HG02588 (cell line): ENCODE data around the gene PDE1A.

Experiments
- ATAC-seq: cut with Tn5 transposase; IDR thresholded peaks from one replicate; pipeline ENCODE4 v1.9.1; 2021; ENCODE audit warnings: mild to moderate bottlenecking, moderate library complexity; ENCODE audit not compliant: unreplicated experiment

PDE1A gene

DNA sequence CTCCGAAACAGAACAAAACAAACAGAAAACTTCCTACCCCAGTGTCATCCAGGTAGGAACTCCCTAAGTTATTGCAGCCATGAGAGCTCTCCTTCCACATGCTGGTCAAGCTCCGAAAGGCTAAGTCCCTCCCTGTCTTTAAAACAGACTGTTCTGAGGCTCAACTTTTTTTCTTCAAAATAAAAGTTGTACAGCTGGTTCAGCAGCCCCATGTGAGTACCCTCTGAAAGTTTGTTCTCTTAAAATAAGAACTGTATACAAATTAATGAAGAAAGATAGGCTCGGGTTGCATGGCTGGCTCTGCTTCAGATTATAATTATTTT, at the start of gene PDE1A:
Gene PDE1A, minus strand, starts transcription at position 119 of the 323 bp plus-strand sequence.
- no peak for ATAC-seq

DNA sequence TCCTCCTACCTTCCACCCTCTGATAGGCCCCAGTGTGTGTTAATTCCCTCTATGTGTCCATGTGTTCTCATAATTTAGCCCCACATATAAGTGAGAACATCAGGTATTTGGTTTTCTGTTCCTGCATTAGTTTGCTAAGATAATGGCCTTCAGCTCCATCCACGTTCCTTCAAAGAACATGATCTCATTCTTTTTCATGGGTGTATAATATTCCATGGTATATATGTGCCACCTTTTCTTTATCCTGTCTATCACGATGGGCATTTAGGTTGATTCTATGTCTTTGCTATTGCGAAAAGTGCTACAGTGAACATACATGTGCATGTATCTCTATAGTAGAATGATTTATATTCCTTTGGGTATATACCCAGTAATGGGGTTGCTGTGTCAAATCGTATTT, 46.8 kb upstream of the PDE1A start:
- no peak for ATAC-seq

DNA sequence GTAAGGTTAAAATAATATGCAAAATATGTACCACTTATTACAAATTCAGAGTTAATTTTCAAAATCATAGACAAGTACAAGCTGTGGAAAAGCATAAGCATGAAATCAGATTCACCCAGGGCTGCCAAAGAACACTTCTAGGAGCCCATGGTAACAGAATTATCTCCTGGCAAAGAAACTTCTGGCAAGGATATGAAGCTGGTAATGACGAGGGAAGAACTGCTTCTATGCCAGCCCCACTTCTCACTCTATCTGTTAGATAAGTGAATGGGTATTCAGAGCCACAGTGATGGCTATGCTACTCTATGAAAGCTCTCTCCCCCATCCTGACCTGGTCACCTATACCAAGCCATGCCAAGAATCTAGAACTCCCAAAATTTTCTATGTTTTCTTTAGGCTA, 36.9 kb upstream of the PDE1A start:
- no peak for ATAC-seq

DNA sequence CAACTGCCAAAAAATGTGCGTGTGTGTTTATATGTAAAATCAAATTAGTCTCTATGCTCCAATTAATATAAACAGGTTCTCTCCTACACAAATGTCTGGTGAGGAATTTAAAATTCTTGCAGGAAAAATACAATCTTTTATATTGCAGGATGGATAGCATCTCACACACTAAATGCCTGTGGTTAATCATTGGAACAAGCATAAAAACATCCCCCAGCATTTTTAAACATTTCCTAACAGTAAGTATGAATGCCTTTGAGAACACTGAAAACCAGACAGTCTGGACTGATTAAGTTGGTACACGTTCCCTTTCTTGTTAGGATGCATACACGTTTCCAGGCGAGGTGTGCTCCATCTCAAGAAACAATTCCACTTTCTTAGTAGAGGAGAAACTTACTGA, 29.9 kb upstream of the PDE1A start:
- no peak for ATAC-seq

DNA sequence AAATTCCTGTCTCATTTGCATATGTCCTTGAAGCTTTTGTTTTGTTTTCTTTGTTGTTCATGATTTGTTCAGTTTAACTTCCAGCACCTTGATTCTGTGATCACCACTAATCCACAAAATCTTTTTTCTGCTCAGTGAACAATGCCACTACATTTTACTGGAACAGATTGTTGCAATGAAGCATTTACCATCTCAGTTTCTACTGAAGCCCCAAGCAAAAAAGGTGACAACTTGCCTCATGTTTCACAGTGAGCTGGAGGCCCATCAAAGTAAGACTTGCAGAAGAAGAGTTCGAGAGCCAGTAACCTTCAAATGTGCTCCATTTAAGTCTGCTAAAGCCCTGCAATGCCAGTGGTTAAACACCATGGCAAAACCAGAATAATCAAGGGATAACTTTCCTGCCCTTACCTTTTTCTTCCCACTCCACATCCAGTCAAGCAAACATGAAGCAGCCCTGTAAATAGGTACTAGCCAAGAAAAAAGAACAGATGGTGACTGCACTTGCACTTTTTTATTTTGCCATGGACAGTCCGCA, 25.7 kb upstream of the PDE1A start:
- ATAC-seq = no peak

DNA sequence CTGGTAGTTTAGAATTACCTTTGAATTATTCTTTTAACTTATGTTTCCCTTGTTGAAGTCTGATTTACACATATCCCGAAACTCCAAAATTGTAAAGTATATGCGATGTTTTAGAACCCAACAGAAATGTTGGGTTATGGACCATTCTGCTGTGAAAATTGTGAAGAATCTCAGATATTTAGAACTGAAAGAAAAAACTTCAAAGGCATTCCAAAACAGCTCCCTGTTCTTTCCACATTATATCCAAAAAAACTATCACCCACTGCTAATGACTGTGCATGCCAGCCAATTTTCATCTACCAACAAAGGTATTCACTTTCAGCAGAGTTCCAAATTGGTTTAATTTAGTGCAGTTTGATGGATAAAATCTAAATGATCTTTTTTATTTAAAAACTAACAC, 21.5 kb upstream of the PDE1A start:
- no peak for ATAC-seq

DNA sequence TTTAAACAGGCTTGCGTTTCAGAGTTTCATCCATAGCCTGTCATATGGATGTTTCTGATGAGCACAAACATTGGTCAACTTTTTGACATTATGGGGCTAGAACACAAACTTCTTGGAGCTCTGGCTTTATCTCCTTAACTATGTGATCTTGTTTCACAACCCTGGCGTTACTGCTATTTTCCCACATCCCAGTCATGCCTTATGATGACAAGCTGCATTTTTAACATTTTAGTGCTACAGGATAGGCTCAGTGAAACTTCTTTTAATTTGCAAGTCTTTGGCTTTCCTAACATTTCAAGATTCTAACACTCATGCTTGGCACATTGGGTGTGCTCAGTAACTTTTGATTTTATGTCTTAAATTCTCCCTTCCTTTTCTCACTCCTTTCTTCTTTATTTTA, 21.0 kb upstream of the PDE1A start:
- no peak for ATAC-seq

DNA sequence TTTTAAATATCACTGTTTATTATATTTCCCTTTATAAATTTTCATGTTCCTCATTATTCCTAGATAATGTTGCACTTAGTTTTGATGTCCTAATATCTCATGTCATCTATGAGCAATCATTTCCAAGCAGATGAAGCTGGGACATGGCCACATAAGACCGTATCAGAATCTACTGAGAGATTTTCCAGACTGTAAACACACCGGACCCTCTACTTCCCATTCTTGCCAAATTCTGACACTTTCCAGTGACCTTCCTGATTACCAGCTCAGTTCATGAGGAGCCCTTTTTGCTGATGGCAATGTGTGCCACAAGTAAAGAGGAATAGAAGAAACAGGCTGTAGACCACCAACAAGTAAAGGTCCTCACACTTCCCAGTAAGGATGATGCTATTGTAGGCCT, 20.3 kb upstream of the PDE1A start:
- ATAC-seq = no peak

DNA sequence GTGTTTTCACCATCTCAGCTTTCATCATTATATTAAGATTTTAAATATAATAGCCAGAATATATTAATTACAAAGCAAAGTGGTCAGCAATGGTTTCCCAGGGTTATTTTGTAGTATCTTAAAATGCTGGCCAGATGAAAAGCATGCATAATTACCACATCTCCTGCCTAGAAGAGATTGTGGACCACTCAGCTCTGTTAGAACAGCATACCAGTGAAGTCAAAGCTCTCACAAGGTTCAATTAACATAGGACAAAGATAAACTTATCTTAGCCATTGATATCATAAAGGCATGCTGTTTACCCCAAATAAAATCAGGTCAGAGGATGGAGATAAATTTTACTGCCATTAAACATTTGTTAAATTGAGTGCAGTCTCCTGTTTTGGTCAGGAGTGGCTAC, 19.3 kb upstream of the PDE1A start:
- no peak for ATAC-seq

DNA sequence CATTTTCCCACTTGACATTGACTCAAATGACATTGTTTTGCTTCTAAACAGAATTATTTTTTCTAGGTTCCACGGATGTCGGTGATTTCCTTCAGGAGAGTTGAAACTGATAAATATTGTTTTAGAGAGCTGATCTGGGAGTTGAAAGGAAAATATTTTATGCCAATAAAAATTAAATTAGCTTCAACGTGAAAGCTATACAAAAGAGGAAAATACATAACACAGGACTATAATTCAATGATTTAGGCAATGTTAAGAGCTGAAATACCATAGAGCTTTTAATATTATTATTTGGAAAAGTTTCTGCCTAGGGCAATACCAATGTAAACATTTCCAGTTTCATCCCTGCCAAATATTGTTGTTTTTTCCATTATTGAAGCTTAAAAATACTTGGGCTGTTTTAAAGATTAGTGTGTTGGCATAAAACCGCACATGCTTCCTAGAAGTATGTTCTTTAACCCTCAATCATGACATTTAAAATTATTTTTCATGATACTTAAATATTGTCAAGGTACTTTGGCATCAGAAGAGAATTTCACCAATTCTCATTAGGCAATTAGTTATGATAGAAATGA, 18.6 kb upstream of the PDE1A start:
- ATAC-seq = no peak

DNA sequence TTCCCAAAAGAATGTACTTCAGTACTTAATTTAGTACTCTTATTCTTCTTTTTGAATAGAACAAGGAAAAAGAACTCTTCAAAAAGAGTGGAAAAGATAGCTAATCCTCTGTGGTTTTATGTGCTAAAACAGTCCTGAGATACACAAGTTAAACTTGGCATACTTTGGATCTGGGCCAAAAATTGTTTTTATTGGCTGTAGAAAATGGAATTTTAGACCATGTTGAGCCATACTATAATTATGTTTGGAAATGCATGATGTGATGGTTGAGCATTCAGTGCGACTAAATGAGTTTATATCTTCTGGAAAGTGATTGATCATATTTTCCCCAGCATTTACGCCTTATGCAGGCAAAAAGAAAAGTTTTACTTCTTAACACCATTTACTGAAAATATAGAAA, 18.0 kb upstream of the PDE1A start:
- no peak for ATAC-seq

DNA sequence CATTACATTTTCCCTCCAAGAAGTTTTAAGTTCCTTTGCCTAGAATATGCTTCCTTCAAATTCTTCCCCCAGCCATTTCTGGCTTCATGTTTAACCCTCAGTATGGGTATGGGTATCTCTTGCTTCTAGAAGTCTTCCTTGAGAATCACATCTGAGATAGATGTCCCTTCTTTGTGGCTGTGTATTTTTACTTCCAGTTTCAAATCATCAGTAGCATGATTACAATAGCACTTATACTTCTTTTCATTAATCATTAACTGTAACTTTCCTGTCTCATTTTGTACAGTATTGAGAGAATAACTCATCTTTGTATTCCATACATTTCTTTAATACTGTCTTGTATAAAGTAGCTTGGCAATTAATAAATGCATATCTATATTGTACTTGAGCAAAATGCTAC, 17.3 kb upstream of the PDE1A start:
- ATAC-seq = no peak

DNA sequence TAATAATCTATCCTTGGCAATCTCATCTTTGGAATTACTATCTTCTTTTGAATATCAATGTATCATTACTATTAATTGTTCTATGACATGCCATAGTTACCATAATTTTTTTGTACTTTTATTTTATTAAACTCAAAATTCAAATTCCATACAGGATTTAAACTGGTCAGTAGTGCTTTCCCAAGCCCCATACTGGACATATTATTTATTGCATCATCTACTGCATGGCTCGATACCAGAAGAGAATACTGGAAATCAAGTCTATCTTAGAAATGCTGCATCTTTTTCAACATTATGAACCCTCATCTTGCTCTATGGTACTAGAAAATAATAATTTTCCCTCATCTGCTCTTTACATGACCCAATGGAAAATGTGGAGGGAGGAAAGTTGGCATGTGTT, 9.4 kb upstream of the PDE1A start:
- no peak for ATAC-seq

DNA sequence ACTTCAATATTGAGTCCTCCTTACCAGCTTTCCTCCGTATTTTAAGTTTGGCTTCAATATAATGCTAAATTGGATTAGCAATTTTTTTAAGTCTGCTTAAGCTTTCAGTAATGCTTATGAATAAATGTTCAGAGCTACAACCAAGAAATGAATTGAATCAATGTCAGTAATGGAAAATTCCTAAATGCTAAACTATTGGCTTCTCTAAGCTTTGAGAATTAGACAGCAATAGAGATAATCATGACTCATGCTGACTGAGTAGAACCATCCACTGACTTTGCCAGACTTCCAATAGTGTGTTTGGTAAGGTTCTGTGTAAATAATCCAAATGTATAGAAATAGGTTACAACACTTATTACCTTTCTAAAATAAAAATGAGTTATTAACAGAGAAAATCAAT, 8.9 kb upstream of the PDE1A start:
- no peak for ATAC-seq

DNA sequence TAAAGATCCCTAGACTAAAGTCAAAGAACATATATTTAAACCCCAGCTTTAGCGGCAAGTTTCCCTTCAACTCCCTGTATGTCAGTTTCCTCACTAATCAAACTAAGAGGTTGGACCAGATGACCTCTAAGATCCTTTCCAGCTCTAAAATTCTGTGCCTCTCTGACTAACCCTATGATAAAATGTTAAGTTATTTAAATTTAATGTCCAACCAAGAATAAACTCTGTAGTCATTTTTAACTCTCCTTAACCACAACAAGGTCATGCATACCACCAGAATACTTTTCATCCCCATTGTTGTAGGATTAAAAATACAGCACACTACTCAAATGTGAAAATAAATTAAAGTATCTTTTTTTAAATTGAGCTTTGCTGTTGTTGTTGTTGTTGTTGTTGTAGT, 5.2 kb upstream of the PDE1A start:
- ATAC-seq = no peak

DNA sequence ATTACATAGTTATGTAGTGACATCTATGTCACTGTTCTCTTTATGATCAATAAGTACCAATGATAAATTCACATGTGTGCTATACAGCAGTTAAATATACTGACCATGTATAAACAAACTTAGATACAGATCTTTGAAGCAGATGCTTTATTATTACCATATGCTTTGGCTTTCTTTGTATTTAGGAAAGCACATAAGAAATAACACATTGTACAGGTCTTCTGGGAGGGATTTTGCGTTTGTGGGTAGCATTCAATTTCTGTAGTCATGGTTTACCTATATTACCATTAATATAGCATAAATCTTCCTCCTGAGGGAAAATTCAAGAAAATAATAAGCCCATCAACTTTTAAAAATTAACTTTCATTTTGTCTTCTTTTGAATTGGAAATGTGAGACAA, 1.6 kb upstream of the PDE1A start:
- ATAC-seq = no peak

DNA sequence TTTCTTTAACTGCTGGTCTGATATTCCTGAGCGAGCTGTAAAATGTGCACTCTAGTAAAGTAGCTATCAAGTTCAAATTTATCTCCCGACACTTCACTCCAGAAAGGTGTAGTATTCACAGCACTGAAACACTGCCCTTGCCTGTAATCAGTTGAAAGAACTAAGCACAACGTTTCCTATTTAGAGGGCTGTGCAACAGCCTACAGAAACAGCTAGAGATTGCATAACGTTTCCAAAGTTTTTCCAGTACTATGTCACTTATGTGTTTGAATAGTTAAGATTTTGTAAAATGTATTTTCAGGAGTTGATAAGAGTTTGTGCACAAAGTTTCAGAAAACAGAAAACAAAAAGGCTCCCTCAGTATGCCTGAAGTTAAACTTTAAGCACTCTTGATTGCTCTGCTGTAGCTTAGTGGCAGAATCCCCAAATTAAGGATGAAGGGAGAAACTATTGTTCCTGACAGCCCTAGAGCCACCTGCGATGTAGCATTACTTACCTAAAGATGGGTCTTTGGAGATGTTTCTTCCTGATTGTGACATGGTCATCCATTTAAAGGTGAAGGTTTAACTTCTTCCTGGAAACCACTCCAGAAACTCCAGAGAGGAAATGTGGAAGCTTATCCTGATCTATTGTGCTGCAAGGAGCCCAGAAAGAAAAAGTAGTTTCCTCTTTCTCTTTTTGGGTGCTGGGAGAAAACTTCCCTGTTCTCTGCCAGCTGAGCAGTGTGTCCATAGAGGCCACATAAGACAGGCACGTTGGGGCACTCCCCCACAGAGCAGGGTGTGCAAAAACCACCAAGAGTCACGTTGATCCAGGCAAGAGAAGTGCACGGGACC, 536 bp downstream of the PDE1A start:
- ATAC-seq = no peak

DNA sequence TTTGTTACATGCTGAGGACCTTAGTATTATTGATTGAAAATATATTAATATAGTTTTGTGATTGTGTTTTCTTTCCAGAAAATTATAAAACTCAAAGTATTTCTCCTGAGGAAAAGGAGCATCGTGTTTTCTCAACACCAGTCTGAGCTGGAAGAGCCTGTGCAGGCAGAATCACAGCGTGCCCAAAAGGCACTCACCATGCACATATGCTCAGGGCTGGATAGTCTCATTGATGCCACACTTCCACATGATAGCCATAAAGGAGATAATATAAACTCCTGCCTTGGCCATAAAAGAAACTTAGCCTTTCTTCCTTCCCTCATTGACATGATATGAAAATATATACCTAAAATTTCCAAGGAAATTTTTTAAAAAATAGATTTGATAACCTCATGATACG, 4.0 kb downstream of the PDE1A start:
- ATAC-seq = no peak

DNA sequence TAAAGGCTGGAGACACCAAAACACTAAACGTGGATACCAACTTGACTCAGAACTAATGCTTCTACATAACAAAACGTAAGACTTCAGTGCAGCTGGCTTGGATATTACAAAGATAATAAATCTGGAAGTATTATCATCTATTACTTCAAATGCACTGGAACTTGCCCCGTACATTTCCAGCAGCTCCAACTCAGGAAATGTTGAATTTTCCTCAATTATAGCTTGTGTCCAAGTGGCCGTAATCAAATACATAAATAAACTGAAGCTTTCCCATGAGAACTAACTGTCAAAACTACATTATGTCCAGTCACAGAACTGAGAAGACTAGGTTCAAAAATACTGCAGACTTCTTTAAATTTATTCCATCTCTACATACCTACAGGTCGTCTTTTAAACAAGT, 6.2 kb downstream of the PDE1A start:
- no peak for ATAC-seq

DNA sequence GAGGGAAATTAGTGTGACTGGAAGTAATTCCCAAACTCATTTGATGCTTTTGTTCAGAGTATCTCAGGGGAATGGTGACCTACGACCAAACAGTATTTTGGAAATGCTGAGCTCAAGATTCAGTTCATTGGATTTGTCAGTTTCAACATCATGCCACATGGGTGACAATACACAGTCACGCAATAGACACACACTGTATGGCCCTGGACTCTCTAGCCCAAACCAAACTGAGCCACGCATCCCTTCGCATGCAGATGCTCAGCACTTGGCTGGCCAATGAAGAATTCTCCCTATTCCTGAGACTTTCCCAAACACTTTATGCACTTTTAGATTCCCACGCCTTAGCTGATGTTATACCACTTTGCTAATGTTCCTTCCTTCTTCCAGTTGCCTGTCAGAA, 10.0 kb downstream of the PDE1A start:
- ATAC-seq = no peak

DNA sequence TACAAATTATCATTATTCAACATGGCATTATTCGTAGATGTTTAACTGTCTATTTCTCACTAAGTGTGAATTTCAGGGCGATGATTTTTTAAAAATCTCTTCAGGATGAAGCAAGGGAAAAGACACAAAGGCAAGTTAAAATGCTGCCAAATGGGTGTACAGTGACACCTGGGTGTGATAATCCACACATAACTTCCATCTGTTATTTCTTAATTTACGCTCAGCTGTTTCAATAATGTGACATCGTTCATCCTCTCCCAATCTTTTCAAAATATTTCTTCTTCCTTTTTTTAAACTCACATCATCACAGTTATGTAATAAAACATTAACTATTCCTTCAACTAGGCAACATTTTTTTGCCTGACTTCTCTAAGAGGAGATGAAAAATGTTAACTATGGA, 10.6 kb downstream of the PDE1A start:
- ATAC-seq = no peak

DNA sequence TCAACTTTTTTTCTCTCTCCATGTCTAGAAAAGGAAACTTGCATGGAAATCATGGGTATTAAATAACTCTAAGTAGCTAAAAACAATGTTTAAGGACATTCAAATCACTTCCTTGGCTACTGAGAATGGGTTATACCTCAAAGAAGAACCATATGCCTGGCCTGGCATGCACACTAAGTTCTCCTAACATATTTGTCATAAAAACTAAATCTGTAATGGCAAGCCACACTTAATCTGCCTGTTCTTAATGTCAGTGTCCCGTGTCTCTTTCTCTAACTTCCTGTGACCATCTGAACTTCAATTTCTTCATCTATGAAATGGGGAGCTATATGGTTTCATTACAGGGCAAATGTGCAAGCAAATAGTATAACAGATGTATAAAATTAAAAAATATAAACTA, 11.1 kb downstream of the PDE1A start:
- no peak for ATAC-seq

DNA sequence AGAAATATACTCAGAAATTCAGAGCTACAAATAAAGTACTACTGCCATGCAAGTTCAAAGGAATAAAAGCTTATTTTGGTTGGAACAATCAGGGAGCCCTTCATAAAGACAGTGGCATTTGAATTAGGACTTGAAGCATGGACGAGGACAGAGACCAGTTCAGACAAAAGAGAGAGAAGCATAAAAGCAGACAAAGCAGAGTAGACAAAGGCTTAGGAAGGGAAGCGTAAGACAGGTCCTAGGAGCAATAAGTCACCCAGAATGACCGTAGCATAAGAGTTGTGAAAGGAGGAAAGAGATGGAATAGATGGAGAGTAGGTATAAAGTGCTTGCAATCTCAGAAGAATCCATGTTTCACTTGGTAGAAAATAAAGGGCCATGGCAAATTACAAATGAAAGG, 14.0 kb downstream of the PDE1A start:
- no peak for ATAC-seq
